GM23338 (cell line): Measurements from ENCODE around the gene BEND7. TPM values are rescaled to one million over a fixed set of nuclear protein-coding genes. Genes with fewer than 3 reads are reported as not detected.

Experiments used
- ATAC-seq: fragments of 200-7000 bp; cut with Tn5 transposase; 3 replicates; pipeline ENCODE4 v1.9.1; 2020
- DNase-seq: peaks from one replicate; pipeline ENCODE4 v3.0.0-alpha.2; 2015; ENCODE audit warnings: low spot score
- H2AFZ ChIP-seq: fragments of 200-600 bp; sonication (generic); 2 replicates; pipeline ENCODE4 v1.8.0; 2016; ENCODE audit warnings: antibody characterized with exemption, mild to moderate bottlenecking, moderate library complexity
- H3F3A ChIP-seq: fragments of 200-600 bp; sonication (generic); replicated peaks from 2 replicates; pipeline ENCODE4 v1.8.0; 2017; ENCODE audit warnings: antibody characterized with exemption, mixed run types, low read depth
- H3K27ac ChIP-seq: fragments of 200-600 bp; sonication (generic); 2 replicates; pipeline ENCODE4 v1.6.1; 2016; ENCODE audit warnings: low read depth
- H3K27me3 ChIP-seq: fragments of 200-600 bp; sonication (generic); 2 replicates; pipeline ENCODE4 v1.8.0; 2016; ENCODE audit warnings: mild to moderate bottlenecking, mixed run types, moderate library complexity; ENCODE audit not compliant: insufficient read depth
- H3K36me3 ChIP-seq: fragments of 200-600 bp; sonication (generic); 2 replicates; pipeline ENCODE4 v1.8.0; 2016; ENCODE audit warnings: mild to moderate bottlenecking; ENCODE audit not compliant: insufficient read depth
- H3K4me1 ChIP-seq: fragments of 200-600 bp; sonication (generic); 2 replicates; pipeline ENCODE4 v1.8.0; 2016; ENCODE audit warnings: mild to moderate bottlenecking, moderate library complexity; ENCODE audit not compliant: insufficient read depth
- H3K4me2 ChIP-seq: fragments of 200-600 bp; sonication (generic); 2 replicates; pipeline ENCODE4 v1.7.1; 2017; ENCODE audit warnings: mixed run types
- H3K4me3 ChIP-seq: fragments of 200-600 bp; sonication (generic); 2 replicates; pipeline ENCODE4 v1.6.1; 2016; ENCODE audit warnings: mixed run types
- H3K79me2 ChIP-seq: fragments of 200-600 bp; sonication (generic); replicated peaks from 2 replicates; pipeline ENCODE4 v1.8.0; 2017; ENCODE audit warnings: mild to moderate bottlenecking; ENCODE audit not compliant: insufficient read depth
- H3K9me2 ChIP-seq: fragments of 200-600 bp; sonication (generic); 2 replicates; pipeline ENCODE4 v1.8.0; 2017; ENCODE audit not compliant: insufficient read depth
- H4K20me1 ChIP-seq: fragments of 200-600 bp; sonication (generic); replicated peaks from 2 replicates; pipeline ENCODE4 v1.8.0; 2017; ENCODE audit warnings: mild to moderate bottlenecking; ENCODE audit not compliant: insufficient read depth
- H3K27ac Mint-ChIP-seq: 2 replicates; pipeline ENCODE4 v1.8.0; 2020; ENCODE audit warnings: inconsistent platforms, mild to moderate bottlenecking, moderate library complexity, mixed read lengths
- H3K27me3 Mint-ChIP-seq: 3 replicates; pipeline ENCODE4 v1.8.0; 2022; ENCODE audit warnings: low read depth, mild to moderate bottlenecking, moderate library complexity, mixed read lengths, inconsistent platforms; ENCODE audit not compliant: insufficient read depth, poor library complexity
- H3K36me3 Mint-ChIP-seq: 3 replicates; pipeline ENCODE4 v1.8.0; 2021; ENCODE audit warnings: low read depth, mild to moderate bottlenecking, inconsistent platforms, moderate library complexity, mixed read lengths
- H3K4me1 Mint-ChIP-seq: 3 replicates; pipeline ENCODE4 v1.8.0; 2020; ENCODE audit warnings: mild to moderate bottlenecking, inconsistent platforms, mixed read lengths
- H3K4me3 Mint-ChIP-seq: 3 replicates; pipeline ENCODE4 v1.8.0; 2021; ENCODE audit warnings: moderate library complexity, mild to moderate bottlenecking, inconsistent platforms, mixed read lengths
- H3K9me3 Mint-ChIP-seq: 3 replicates; pipeline ENCODE4 v1.8.0; 2020; ENCODE audit warnings: moderate library complexity, mild to moderate bottlenecking, inconsistent platforms, mixed read lengths
- CREB1 ChIP-seq: fragments of 250-450 bp; sonication (Bioruptor Pico); IDR thresholded peaks from 2 replicates; pipeline ENCODE4 v1.5.0; 2020; ENCODE audit warnings: low read depth, mild to moderate bottlenecking, moderate library complexity
- EZH2 ChIP-seq: fragments of 200-600 bp; sonication (generic); IDR thresholded peaks from one replicate; pipeline ENCODE4 v1.8.0; 2017; ENCODE audit warnings: antibody characterized with exemption, mild to moderate bottlenecking, low read depth; ENCODE audit not compliant: unreplicated experiment
- EZH2phosphoT487 ChIP-seq: fragments of 200-600 bp; sonication (generic); IDR thresholded peaks from one replicate; pipeline ENCODE4 v1.8.1; 2018; ENCODE audit warnings: antibody characterized with exemption; ENCODE audit not compliant: unreplicated experiment
- JUNB ChIP-seq: IDR thresholded peaks from one replicate; pipeline ENCODE4 v1.6.1; 2016; ENCODE audit warnings: antibody characterized with exemption; ENCODE audit not compliant: unreplicated experiment
- NANOG ChIP-seq: IDR thresholded peaks from 2 replicates; pipeline ENCODE4 v1.6.1; 2016; ENCODE audit warnings: antibody characterized with exemption, borderline replicate concordance
- POLR2AphosphoS5 ChIP-seq: IDR thresholded peaks from 2 replicates; pipeline ENCODE4 v1.6.1; 2016; ENCODE audit warnings: antibody characterized with exemption, low read depth
- STAT1 ChIP-seq: IDR thresholded peaks from one replicate; pipeline ENCODE4 v1.6.1; 2016; ENCODE audit warnings: antibody characterized with exemption; ENCODE audit not compliant: unreplicated experiment
- ZNF114 ChIP-seq: fragments of 250-450 bp; sonication (Bioruptor Pico); IDR thresholded peaks from 2 replicates; pipeline ENCODE4 v1.5.0; 2020; ENCODE audit warnings: mild to moderate bottlenecking, moderate library complexity
- ZNF331 ChIP-seq: fragments of 250-450 bp; sonication (Bioruptor Pico); IDR thresholded peaks from 2 replicates; pipeline ENCODE4 v1.5.0; 2020; ENCODE audit warnings: low read depth, mild to moderate bottlenecking, moderate library complexity
- polyA plus RNA-seq: library from polyadenylated mRNA; unstranded; fragments of >200 nt; fragmentation: Nextera tagmentation; extraction: Ambion mirVana; gene quantifications from 2 replicates; pipeline ENCODE4 v1.2.1, GENCODE V29; 2016
- total RNA-seq: library from RNA; depleted of rRNA; stranded (reverse); fragments of >200 nt; shearing (Covaris generic); gene quantifications from 2 replicates; pipeline ENCODE4 v1.2.3, GENCODE V29; 2014
- TF ChIP-seq, protein P1 (sequence below), 2 experiments: fragments of 200-600 bp in 1 of 2; sonication (generic) in 1 of 2; conservative IDR thresholded peaks; 2 replicates each; pipeline versions ENCODE4 v1.5.1 to v1.6.1; 2016 to 2017; ENCODE audit warnings: antibody characterized with exemption in 2 of 2, low read depth in 2 of 2, mild to moderate bottlenecking in 2 of 2, moderate library complexity in 1 of 2
- TF ChIP-seq, protein P2 (sequence below): fragments of 250-450 bp; sonication (Bioruptor Pico); IDR thresholded peaks from 2 replicates; pipeline ENCODE4 v1.5.0; 2020; ENCODE audit warnings: mild to moderate bottlenecking, moderate library complexity
- TF ChIP-seq, protein P3 (sequence below): IDR thresholded peaks from 2 replicates; pipeline ENCODE4 v1.6.1; 2016; ENCODE audit warnings: antibody characterized with exemption
- TF ChIP-seq, protein P4 (sequence below): IDR thresholded peaks from one replicate; pipeline ENCODE4 v1.6.1; 2018; ENCODE audit warnings: antibody characterized with exemption; ENCODE audit not compliant: unreplicated experiment

The BEND7 gene
- total and polyA plus RNA-seq, 2 experiments from 2014 or later = 3.1 to 9.6 TPM

DNA sequence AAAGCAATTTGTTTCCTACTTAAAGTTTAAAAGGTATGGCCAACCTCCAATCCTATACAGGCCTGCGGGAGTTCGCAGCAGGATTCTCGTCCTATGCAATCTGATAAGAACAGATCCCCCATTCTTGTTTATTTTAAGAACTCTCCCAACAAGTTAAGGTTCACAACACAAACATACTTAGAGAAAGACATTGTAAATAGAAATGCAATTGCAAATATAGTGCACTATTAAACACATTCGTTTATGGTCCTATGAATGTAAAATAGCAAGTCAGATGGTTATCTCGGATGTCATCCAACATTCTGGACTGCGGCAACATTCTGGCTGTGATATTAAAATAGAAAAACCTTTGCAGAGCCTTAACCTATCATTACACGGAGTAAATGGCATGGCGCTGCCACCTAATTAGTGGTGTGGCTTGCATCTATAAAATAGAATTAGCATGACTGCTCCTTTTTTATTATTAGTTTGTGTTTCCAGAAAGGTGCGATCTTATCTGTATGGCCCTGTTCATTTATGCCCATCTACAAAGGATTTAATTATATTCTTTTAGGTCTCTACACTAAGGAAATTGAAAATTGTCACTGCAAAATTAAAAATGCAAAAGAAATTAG lies 37.0 kb downstream of the BEND7 start:
- no peaks in the 10 kb centered on the region for H3K36me3 Mint-ChIP-seq
- Histone ChIP-seq H3K27me3 (no peaks in the 10 kb centered on the region), H3K4me1 (peaks cover 8% of the 10 kb centered on the region), H3K79me2 (no peaks in the 10 kb centered on the region), H2AFZ (no peak overlapping the region), H3K4me2 (no peak overlapping the region), H3K4me3 (no peak overlapping the region), H4K20me1 (no peaks in the 10 kb centered on the region), H3K9me2 (no peaks in the 10 kb centered on the region), H3F3A (no peaks in the 10 kb centered on the region), H3K36me3 (no peaks in the 10 kb centered on the region), H3K27ac (no peak overlapping the region)
- H3K4me1 Mint-ChIP-seq = peaks cover 9% of the 10 kb centered on the region
- no peak overlapping the region for H3K27ac Mint-ChIP-seq
- no peaks in the 10 kb centered on the region for H3K9me3 Mint-ChIP-seq
- no peak overlapping the region for H3K4me3 Mint-ChIP-seq
- TF ChIP-seq EZH2 = no peak
- TF ChIP-seq NANOG = no peak
- no peak for TF ChIP-seq JUNB
- no peak for TF ChIP-seq POLR2AphosphoS5
- no peak for TF ChIP-seq EZH2phosphoT487
- TF ChIP-seq, protein P1, sequence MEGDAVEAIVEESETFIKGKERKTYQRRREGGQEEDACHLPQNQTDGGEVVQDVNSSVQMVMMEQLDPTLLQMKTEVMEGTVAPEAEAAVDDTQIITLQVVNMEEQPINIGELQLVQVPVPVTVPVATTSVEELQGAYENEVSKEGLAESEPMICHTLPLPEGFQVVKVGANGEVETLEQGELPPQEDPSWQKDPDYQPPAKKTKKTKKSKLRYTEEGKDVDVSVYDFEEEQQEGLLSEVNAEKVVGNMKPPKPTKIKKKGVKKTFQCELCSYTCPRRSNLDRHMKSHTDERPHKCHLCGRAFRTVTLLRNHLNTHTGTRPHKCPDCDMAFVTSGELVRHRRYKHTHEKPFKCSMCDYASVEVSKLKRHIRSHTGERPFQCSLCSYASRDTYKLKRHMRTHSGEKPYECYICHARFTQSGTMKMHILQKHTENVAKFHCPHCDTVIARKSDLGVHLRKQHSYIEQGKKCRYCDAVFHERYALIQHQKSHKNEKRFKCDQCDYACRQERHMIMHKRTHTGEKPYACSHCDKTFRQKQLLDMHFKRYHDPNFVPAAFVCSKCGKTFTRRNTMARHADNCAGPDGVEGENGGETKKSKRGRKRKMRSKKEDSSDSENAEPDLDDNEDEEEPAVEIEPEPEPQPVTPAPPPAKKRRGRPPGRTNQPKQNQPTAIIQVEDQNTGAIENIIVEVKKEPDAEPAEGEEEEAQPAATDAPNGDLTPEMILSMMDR (conservative IDR thresholded peaks at IDR 0.05; ENCODE audit: low read depth in 2 of 2) = no peak
- TF ChIP-seq, protein P2, sequence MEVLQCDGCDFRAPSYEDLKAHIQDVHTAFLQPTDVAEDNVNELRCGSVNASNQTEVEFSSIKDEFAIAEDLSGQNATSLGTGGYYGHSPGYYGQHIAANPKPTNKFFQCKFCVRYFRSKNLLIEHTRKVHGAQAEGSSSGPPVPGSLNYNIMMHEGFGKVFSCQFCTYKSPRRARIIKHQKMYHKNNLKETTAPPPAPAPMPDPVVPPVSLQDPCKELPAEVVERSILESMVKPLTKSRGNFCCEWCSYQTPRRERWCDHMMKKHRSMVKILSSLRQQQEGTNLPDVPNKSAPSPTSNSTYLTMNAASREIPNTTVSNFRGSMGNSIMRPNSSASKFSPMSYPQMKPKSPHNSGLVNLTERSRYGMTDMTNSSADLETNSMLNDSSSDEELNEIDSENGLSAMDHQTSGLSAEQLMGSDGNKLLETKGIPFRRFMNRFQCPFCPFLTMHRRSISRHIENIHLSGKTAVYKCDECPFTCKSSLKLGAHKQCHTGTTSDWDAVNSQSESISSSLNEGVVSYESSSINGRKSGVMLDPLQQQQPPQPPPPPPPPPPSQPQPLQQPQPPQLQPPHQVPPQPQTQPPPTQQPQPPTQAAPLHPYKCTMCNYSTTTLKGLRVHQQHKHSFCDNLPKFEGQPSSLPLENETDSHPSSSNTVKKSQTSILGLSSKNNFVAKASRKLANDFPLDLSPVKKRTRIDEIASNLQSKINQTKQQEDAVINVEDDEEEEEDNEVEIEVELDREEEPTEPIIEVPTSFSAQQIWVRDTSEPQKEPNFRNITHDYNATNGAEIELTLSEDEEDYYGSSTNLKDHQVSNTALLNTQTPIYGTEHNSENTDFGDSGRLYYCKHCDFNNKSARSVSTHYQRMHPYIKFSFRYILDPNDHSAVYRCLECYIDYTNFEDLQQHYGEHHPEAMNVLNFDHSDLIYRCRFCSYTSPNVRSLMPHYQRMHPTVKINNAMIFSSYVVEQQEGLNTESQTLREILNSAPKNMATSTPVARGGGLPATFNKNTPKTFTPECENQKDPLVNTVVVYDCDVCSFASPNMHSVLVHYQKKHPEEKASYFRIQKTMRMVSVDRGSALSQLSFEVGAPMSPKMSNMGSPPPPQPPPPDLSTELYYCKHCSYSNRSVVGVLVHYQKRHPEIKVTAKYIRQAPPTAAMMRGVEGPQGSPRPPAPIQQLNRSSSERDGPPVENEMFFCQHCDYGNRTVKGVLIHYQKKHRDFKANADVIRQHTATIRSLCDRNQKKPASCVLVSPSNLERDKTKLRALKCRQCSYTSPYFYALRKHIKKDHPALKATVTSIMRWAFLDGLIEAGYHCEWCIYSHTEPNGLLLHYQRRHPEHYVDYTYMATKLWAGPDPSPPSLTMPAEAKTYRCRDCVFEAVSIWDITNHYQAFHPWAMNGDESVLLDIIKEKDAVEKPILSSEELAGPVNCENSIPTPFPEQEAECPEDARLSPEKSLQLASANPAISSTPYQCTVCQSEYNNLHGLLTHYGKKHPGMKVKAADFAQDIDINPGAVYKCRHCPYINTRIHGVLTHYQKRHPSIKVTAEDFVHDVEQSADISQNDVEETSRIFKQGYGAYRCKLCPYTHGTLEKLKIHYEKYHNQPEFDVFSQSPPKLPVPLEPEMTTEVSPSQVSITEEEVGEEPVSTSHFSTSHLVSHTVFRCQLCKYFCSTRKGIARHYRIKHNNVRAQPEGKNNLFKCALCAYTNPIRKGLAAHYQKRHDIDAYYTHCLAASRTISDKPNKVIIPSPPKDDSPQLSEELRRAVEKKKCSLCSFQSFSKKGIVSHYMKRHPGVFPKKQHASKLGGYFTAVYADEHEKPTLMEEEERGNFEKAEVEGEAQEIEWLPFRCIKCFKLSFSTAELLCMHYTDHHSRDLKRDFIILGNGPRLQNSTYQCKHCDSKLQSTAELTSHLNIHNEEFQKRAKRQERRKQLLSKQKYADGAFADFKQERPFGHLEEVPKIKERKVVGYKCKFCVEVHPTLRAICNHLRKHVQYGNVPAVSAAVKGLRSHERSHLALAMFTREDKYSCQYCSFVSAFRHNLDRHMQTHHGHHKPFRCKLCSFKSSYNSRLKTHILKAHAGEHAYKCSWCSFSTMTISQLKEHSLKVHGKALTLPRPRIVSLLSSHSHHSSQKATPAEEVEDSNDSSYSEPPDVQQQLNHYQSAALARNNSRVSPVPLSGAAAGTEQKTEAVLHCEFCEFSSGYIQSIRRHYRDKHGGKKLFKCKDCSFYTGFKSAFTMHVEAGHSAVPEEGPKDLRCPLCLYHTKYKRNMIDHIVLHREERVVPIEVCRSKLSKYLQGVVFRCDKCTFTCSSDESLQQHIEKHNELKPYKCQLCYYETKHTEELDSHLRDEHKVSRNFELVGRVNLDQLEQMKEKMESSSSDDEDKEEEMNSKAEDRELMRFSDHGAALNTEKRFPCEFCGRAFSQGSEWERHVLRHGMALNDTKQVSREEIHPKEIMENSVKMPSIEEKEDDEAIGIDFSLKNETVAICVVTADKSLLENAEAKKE (CRISPR knock-in tag) = no peak
- TF ChIP-seq ZNF331 (CRISPR knock-in tag) = no peak
- TF ChIP-seq CREB1 (CRISPR knock-in tag) = no peak
- TF ChIP-seq, protein P3, sequence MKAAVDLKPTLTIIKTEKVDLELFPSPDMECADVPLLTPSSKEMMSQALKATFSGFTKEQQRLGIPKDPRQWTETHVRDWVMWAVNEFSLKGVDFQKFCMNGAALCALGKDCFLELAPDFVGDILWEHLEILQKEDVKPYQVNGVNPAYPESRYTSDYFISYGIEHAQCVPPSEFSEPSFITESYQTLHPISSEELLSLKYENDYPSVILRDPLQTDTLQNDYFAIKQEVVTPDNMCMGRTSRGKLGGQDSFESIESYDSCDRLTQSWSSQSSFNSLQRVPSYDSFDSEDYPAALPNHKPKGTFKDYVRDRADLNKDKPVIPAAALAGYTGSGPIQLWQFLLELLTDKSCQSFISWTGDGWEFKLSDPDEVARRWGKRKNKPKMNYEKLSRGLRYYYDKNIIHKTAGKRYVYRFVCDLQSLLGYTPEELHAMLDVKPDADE = no peak
- TF ChIP-seq, protein P4, sequence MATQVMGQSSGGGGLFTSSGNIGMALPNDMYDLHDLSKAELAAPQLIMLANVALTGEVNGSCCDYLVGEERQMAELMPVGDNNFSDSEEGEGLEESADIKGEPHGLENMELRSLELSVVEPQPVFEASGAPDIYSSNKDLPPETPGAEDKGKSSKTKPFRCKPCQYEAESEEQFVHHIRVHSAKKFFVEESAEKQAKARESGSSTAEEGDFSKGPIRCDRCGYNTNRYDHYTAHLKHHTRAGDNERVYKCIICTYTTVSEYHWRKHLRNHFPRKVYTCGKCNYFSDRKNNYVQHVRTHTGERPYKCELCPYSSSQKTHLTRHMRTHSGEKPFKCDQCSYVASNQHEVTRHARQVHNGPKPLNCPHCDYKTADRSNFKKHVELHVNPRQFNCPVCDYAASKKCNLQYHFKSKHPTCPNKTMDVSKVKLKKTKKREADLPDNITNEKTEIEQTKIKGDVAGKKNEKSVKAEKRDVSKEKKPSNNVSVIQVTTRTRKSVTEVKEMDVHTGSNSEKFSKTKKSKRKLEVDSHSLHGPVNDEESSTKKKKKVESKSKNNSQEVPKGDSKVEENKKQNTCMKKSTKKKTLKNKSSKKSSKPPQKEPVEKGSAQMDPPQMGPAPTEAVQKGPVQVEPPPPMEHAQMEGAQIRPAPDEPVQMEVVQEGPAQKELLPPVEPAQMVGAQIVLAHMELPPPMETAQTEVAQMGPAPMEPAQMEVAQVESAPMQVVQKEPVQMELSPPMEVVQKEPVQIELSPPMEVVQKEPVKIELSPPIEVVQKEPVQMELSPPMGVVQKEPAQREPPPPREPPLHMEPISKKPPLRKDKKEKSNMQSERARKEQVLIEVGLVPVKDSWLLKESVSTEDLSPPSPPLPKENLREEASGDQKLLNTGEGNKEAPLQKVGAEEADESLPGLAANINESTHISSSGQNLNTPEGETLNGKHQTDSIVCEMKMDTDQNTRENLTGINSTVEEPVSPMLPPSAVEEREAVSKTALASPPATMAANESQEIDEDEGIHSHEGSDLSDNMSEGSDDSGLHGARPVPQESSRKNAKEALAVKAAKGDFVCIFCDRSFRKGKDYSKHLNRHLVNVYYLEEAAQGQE = no peak
- no peak for TF ChIP-seq ZNF114 (CRISPR knock-in tag)
- TF ChIP-seq STAT1 = no peak
- ATAC-seq (no peak), DNase-seq (no peak)
- H3K27me3 Mint-ChIP-seq = peaks cover 1% of the 10 kb centered on the region
